CD4-positive, alpha-beta T cell treated with Interleukin-15 for 1 hour (primary cell): Measurements from ENCODE around the gene UNC80.

Experiments
- DNase-seq: peaks from one replicate; pipeline ENCODE4 v3.0.0-alpha.2; 2020

The UNC80 gene

DNA sequence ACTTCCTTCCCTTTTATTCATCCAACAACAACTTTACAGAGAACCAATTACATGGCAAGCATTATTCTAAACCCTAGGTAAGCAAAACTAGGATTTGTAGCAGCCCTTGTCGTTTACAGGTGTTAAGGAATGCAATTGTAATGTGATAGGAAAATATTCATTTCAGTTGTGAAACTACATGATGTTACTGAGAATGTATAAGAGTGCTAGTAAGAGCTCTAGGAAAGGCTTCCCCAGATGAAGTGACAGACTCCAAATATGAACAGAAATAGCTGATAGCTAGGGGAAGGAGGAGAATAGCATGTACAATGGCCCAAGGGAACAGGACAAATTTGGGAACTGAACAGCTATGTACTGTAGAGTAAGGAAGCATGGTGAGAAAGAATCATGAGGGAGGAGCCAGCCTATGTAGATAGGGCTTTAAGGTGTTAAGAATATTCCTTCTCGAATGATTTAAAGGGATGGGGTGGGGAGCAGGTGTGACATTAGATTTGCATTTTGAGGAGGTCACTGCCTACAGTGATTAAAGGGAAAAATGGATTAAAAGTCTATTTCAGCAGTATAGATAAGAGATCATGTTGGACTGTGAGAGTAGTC lies 262.6 kb downstream of the UNC80 start:
- no peak for DNase-seq

- DNase-seq = no peak
These were observed 264.0 kb downstream of the UNC80 start for GRCh38 chr2:210035679-210036078.

- no peak for DNase-seq
These were observed 266.4 kb downstream of the UNC80 start for GRCh38 chr2:210038078-210038477.

GRCh38 chr2:210046851-210047500 lies 275.3 kb downstream of the UNC80 start:
- no peak for DNase-seq
